Endodermal cell (in vitro differentiated cells): ENCODE measurements around the gene COQ10B. TPM values are rescaled to one million over a fixed set of nuclear protein-coding genes. Genes with fewer than 3 reads are reported as not detected.
A peak's percentile ranks its signal among the peaks of the same experiment; 100 is the strongest.

Source experiments
- DNase-seq: peaks from one replicate; pipeline ENCODE4 v3.0.0-alpha.2; 2017
- H3K27ac ChIP-seq: 2 replicates; pipeline ENCODE4 v1.5.1; 2013; ENCODE audit warnings: mild to moderate bottlenecking, low read depth, low read length, moderate library complexity
- H3K27me3 ChIP-seq: 2 replicates; pipeline ENCODE4 v1.6.1; 2013; ENCODE audit warnings: mild to moderate bottlenecking, low read length, moderate library complexity; ENCODE audit not compliant: insufficient read depth, control insufficient read depth, poor library complexity, severe bottlenecking
- H3K36me3 ChIP-seq: 2 replicates; pipeline ENCODE4 v1.7.0; 2013; ENCODE audit warnings: mild to moderate bottlenecking, low read length, moderate library complexity; ENCODE audit not compliant: control insufficient read depth, insufficient read depth
- H3K4me1 ChIP-seq: one replicate; pipeline ENCODE4 v1.7.0; 2013; ENCODE audit warnings: low read length; ENCODE audit not compliant: control insufficient read depth, insufficient read depth
- H3K4me3 ChIP-seq: 2 replicates; pipeline ENCODE4 v1.5.1; 2013; ENCODE audit warnings: mild to moderate bottlenecking, low read length, moderate library complexity
- H3K9ac ChIP-seq: 2 replicates; pipeline ENCODE4 v1.6.1; 2013; ENCODE audit warnings: mild to moderate bottlenecking, low read length, moderate library complexity; ENCODE audit not compliant: poor library complexity, severe bottlenecking; ENCODE audit errors: extremely low read depth
- H3K9me3 ChIP-seq: 2 replicates; pipeline ENCODE4 v1.6.1; 2013; ENCODE audit warnings: mild to moderate bottlenecking, low read length, moderate library complexity; ENCODE audit not compliant: control insufficient read depth
- H3K27ac Mint-ChIP-seq: 2 replicates; pipeline ENCODE4 v1.8.0; 2020; ENCODE audit warnings: mixed read lengths
- H3K27me3 Mint-ChIP-seq: 2 replicates; pipeline ENCODE4 v1.8.0; 2021; ENCODE audit warnings: mild to moderate bottlenecking, mixed read lengths; ENCODE audit not compliant: insufficient read depth
- H3K36me3 Mint-ChIP-seq: 2 replicates; pipeline ENCODE4 v1.8.0; 2020; ENCODE audit warnings: low read depth, mixed read lengths
- H3K4me1 Mint-ChIP-seq: 2 replicates; pipeline ENCODE4 v1.8.0; 2020; ENCODE audit warnings: mixed read lengths
- H3K4me3 Mint-ChIP-seq: 2 replicates; pipeline ENCODE4 v1.8.0; 2020; ENCODE audit warnings: mild to moderate bottlenecking, moderate library complexity, mixed read lengths
- H3K9me3 Mint-ChIP-seq: 2 replicates; pipeline ENCODE4 v1.8.0; 2020; ENCODE audit warnings: mild to moderate bottlenecking, mixed read lengths
- WGBS, 2 experiments: methylation state at CpG; one replicate each; pipeline versions ENCODE4 v1.1.5 to v1.1.7; 2013; ENCODE audit warnings: missing lambda C conversion rate in 2 of 2, mixed read lengths in 1 of 2; ENCODE audit not compliant: insufficient coverage in 1 of 2, insufficient read length in 1 of 2; 5-methylcytosine and 5-hydroxymethylcytosine counted together
- total RNA-seq, 2 donors: library from RNA; stranded (reverse); fragmentation: NEBNext Ultra II Directional in 1 of 2; extraction: Animal tissue kit (Norgen Biotek cat#: 25700) in 1 of 2; gene quantifications; 2 replicates in 1 of 2; 3 replicates in 1 of 2; pipeline ENCODE4 v1.2.1, GENCODE V29; 2021
- TF ChIP-seq, protein P1 (sequence below): fragments of 200-600 bp; sonication (generic); conservative IDR thresholded peaks from 2 replicates; pipeline ENCODE4 v1.5.0; 2021; ENCODE audit warnings: antibody characterized with exemption, mild to moderate bottlenecking

Gene COQ10B
- total RNA-seq, 2 donors from 2014 or later, result 17.5 to 17.9 TPM

DNA sequence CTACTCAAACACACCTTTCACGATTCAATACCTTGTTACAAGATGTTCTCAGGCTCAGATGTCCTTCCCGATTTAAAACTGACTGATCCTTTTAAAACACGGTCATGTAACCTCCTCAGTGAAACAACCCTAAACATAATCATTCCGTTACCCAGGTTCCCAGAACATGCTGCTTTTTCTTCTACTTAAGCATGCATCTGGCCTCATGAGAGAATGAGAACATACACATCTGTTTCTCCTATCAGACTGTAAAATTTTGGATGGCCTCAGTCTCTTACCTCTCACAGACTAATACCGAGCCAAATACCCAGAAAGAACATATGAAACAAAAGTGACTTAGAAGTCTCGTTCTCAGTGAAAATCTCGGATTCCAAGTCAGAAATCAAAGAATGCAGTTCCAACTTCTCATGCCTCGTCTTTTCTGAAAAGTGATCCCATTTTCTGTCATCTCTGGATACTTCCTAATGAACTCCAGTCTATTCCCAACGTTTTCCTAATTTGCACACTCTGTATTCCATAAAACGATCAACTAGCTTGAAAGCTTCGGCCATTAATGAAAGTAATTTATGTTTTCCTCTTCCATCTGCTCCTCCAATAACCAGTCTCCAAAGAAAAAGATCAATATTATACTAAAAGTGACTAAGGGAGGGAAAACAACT is 19.4 kb upstream of the COQ10B start:
- Mint-ChIP-seq H3K9me3 (no peaks in the 10 kb centered on the region), H3K4me1 (peaks cover 29% of the 10 kb centered on the region)

DNA sequence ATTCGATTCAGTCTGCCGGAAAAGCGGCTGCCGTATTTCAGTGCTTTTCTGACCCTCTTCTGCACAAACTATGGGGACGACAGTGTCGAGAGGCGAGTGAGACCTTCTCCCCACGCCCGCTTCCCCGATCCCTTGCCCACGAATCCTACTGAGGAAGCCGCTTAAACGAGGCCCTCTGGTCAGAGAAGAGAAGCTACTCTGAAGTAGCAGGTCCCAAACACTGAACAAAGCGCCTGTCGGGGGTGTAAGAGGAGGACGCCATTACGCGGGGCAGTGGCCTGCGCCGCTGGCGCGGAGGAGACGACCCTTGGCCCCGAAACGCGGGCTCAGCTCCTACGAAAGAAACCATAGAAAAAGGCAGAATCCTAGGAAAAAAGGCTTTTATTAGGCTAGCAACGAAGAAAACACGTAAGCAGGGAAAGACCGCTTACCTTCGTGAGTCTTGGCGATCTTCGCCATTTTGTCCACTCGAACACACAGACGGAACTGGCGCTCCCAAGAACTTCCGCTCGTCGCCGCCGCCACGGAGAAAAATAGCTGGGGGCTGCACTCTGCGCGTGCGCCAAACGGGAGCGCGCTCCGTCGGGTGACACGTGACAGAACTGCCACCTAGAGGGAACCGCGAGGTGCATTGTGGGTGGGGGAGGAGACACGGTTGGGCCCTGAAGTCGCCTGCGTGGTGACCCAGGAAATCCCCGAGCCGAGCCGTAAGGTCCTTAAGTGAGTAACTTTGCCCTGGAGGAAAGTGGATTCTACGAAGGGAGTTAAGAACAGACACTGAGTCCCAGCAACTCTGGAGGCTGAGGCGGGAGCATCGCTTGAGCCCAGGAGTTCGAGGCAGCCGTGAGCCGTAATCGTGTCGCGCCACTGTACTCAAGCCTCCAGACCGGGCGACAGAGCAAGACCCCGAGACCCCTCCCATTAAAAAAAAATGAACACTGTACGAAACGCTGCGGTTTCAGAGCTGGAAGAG is 18.5 kb upstream of the COQ10B start, which contains the start of gene SF3B1:
TSS of gene SF3B1 (minus strand) at position 488 of the 973 bp plus-strand sequence. CDS start at position 459, 29 bp downstream.
- Mint-ChIP-seq H3K27me3 (no peaks in the 10 kb centered on the region), H3K4me3 (peak within 1 kb of the TSS; percentile 98), H3K36me3 (peaks cover 4% of the 10 kb centered on the region), H3K27ac (peak within 1 kb of the TSS; percentile 100), H3K9me3 (no peaks in the 10 kb centered on the region), H3K4me1 (peaks cover 29% of the 10 kb centered on the region)
- H3K36me3 ChIP-seq, result peaks cover 1% of the 10 kb centered on the region
- H3K9me3 ChIP-seq, result no peaks in the 10 kb centered on the region
- peak within 1 kb of the TSS; percentile 94 for H3K27ac ChIP-seq
- peak within 1 kb of the TSS; percentile 100 for H3K4me3 ChIP-seq
- peak; percentile 99 for DNase-seq
- TF ChIP-seq, protein P1, sequence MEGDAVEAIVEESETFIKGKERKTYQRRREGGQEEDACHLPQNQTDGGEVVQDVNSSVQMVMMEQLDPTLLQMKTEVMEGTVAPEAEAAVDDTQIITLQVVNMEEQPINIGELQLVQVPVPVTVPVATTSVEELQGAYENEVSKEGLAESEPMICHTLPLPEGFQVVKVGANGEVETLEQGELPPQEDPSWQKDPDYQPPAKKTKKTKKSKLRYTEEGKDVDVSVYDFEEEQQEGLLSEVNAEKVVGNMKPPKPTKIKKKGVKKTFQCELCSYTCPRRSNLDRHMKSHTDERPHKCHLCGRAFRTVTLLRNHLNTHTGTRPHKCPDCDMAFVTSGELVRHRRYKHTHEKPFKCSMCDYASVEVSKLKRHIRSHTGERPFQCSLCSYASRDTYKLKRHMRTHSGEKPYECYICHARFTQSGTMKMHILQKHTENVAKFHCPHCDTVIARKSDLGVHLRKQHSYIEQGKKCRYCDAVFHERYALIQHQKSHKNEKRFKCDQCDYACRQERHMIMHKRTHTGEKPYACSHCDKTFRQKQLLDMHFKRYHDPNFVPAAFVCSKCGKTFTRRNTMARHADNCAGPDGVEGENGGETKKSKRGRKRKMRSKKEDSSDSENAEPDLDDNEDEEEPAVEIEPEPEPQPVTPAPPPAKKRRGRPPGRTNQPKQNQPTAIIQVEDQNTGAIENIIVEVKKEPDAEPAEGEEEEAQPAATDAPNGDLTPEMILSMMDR, result no peak
- 0% methylated on average over 41 to 74 of the region's 74 CpGs for WGBS, 2 experiments
- peaks cover 6% of the 10 kb centered on the region for H3K4me1 ChIP-seq
- H3K27me3 ChIP-seq, result no peaks in the 10 kb centered on the region
- H3K9ac ChIP-seq, result peak within 1 kb of the TSS; percentile 100

More for the DNA sequence above, 19.4 kb upstream of the COQ10B start:
- Mint-ChIP-seq H3K27ac (peak overlapping the region; percentile 100), H3K36me3 (peaks cover 11% of the 10 kb centered on the region), H3K27me3 (no peaks in the 10 kb centered on the region), H3K4me3 (peak overlapping the region; percentile 98)
- no peak for DNase-seq
- 2 to 4% methylated on average over 9 to 11 of the region's 11 CpGs for WGBS, 2 experiments
- TF ChIP-seq, protein P1, result no peak
- peak overlapping the region; percentile 94 for H3K27ac ChIP-seq
- H3K27me3 ChIP-seq, result no peaks in the 10 kb centered on the region
- H3K36me3 ChIP-seq, result peaks cover 10% of the 10 kb centered on the region
- no peaks in the 10 kb centered on the region for H3K9me3 ChIP-seq
- peak overlapping the region; percentile 100 for H3K9ac ChIP-seq
- peaks cover 6% of the 10 kb centered on the region for H3K4me1 ChIP-seq
- peak overlapping the region; percentile 100 for H3K4me3 ChIP-seq

DNA sequence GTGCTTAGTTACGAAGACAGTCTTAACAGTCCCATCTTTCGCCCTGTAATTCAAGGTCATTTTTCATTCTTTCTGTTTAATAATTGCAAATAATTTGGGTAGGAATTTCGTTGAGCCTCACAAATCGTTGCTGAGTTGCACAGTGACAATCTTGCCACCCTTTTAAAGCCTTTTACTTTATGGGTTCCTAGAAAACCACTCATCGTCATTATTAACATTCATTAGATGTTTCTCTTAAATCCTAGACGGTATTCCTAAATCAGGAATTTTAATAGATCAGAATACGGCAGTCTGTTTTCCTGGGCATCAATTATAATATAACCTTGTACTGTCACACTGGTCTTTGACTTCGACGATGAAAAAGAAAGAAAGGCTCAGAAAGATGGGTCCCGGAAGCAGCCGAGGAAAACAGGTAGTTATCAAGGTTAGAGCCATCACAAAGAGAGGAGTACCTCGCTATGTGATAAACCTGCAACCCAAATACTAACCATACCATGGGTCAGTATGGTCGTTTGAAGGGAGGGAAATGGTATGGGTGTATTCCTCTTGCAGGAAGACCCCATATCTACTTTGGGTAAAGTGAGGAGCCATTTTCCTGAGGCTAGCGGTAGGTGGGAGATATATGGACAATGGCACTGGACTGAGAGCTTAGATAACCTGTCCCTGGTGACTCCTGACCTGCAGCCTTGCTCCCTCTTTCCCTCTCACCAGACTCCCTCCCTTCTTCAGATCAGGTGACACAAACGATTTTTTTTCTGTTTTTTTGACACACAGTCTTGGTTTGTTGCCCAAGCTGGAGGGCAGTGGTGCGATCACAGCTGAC is 17.5 kb upstream of the COQ10B start:
- TF ChIP-seq, protein P1, result no peak

More for the DNA sequence above, 17.5 kb upstream of the COQ10B start:
- Histone ChIP-seq H3K4me3 (peak overlapping the region; percentile 100), H3K36me3 (no peaks in the 10 kb centered on the region), H3K9me3 (no peaks in the 10 kb centered on the region), H3K9ac (peak overlapping the region; percentile 100), H3K4me1 (peaks cover 6% of the 10 kb centered on the region), H3K27me3 (no peaks in the 10 kb centered on the region), H3K27ac (no peak overlapping the region)
- WGBS, 2 experiments, result 52 to 62% methylated on average over 11 to 15 of the region's 16 CpGs
- Mint-ChIP-seq H3K9me3 (no peaks in the 10 kb centered on the region), H3K36me3 (no peaks in the 10 kb centered on the region), H3K27me3 (no peaks in the 10 kb centered on the region), H3K4me1 (peaks cover 25% of the 10 kb centered on the region), H3K27ac (peak overlapping the region; percentile 100), H3K4me3 (peak overlapping the region; percentile 98)
- no peak for DNase-seq
